ENCODE data around the gene TPD52L1.

- TF ChIP-seq EZH2 (IDR thresholded peaks at IDR 0.05; ENCODE audit: insufficient read depth, poor library complexity, severe bottlenecking) = no peak
- TF ChIP-seq EZH2phosphoT487 (IDR thresholded peaks at IDR 0.05; ENCODE audit: insufficient read depth, low read depth) = no peak
These were observed 121.4 kb downstream of the TPD52L1 start for GRCh38 chr6:125274935-125275334.
